HEK293 (cell line): ENCODE results near the gene TCP11.

Source experiments
- CTCF ChIA-PET: fragments of 350-600 bp; formaldehyde crosslinking; extraction: SDS; loops from one replicate; lab custom pipeline; 2021; ENCODE audit warnings: antibody characterized with exemption; lab: Yijun Ruan, JAX
- POLR2A ChIA-PET: fragments of 300-600 bp; formaldehyde crosslinking; extraction: SDS; loops from one replicate; lab custom pipeline; 2020; ENCODE audit warnings: antibody characterized with exemption, inconsistent platforms; lab: Yijun Ruan, JAX
- H3K27ac ChIP-seq: fragments of 200-500 bp; sonication (Bioruptor generic); 2 replicates; pipeline ENCODE4 v1.5.1; 2014; ENCODE audit warnings: low read depth, low read length, control low read depth, inconsistent platforms; ENCODE audit errors: extremely low read depth
- H3K36me3 ChIP-seq, 2 experiments: fragments of 200-500 bp in 1 of 2; sonication (Bioruptor generic) in 1 of 2; 1 replicate in 1 of 2; 2 replicates in 1 of 2; pipeline ENCODE4 v1.5.1; 2014 to 2017; ENCODE audit warnings: inconsistent platforms in 2 of 2, low read length in 2 of 2; ENCODE audit not compliant: control insufficient read depth in 2 of 2, insufficient read depth in 1 of 2
- H3K4me1 ChIP-seq: fragments of 200-500 bp; sonication (Bioruptor generic); 2 replicates; pipeline ENCODE4 v1.5.1; 2014; ENCODE audit warnings: mild to moderate bottlenecking, low read length, inconsistent platforms; ENCODE audit not compliant: control insufficient read depth, insufficient read depth
- H3K4me3 ChIP-seq: 2 replicates; pipeline ENCODE4 v1.5.1; 2011; ENCODE audit warnings: low read depth, mild to moderate bottlenecking, control low read depth, low read length, moderate library complexity
- H3K9me3 ChIP-seq: fragments of 200-500 bp; sonication (Bioruptor generic); 2 replicates; pipeline ENCODE4 v1.5.1; 2014; ENCODE audit warnings: low read depth, low read length, inconsistent platforms; ENCODE audit not compliant: control insufficient read depth, insufficient read depth
- GLI2 ChIP-seq: fragments of 450-650 bp; formaldehyde crosslinking; IDR thresholded peaks from 2 replicates; pipeline ENCODE4; 2017; ENCODE audit warnings: missing biosample characterization, missing genetic modification characterization, low read depth, borderline replicate concordance
- GLIS2 ChIP-seq: fragments of 450-650 bp; formaldehyde crosslinking; IDR thresholded peaks from 2 replicates; pipeline ENCODE4 v1.5.1; 2016; ENCODE audit warnings: missing biosample characterization, missing genetic modification characterization
- OSR2 ChIP-seq: fragments of 450-650 bp; formaldehyde crosslinking; IDR thresholded peaks from 2 replicates; pipeline ENCODE4 v1.5.1; 2016; ENCODE audit warnings: missing biosample characterization, missing genetic modification characterization
- ZBTB1 ChIP-seq: fragments of 450-650 bp; formaldehyde crosslinking; IDR thresholded peaks from 2 replicates; pipeline ENCODE4 v1.5.1; 2016; ENCODE audit warnings: missing biosample characterization, missing genetic modification characterization
- ZNF133 ChIP-seq: fragments of 450-650 bp; formaldehyde crosslinking; IDR thresholded peaks from 2 replicates; pipeline ENCODE4 v1.5.1; 2016; ENCODE audit warnings: missing biosample characterization, missing genetic modification characterization
- ZNF157 ChIP-seq: fragments of 450-650 bp; formaldehyde crosslinking; IDR thresholded peaks from 2 replicates; pipeline ENCODE4 v1.5.1; 2016; ENCODE audit warnings: missing biosample characterization, missing genetic modification characterization
- ZNF175 ChIP-seq: fragments of 450-650 bp; formaldehyde crosslinking; IDR thresholded peaks from 2 replicates; pipeline ENCODE4 v1.5.1; 2016; ENCODE audit warnings: missing biosample characterization, missing genetic modification characterization
- ZNF2 ChIP-seq: fragments of 450-650 bp; formaldehyde crosslinking; IDR thresholded peaks from 2 replicates; pipeline ENCODE4 v1.5.1; 2016; ENCODE audit warnings: missing biosample characterization, missing genetic modification characterization
- ZNF202 ChIP-seq: fragments of 450-650 bp; formaldehyde crosslinking; IDR thresholded peaks from 2 replicates; pipeline ENCODE4 v1.5.1; 2016; ENCODE audit warnings: missing biosample characterization, missing genetic modification characterization, borderline replicate concordance
- ZNF223 ChIP-seq: fragments of 450-650 bp; formaldehyde crosslinking; IDR thresholded peaks from 2 replicates; pipeline ENCODE4 v1.5.1; 2016; ENCODE audit warnings: missing biosample characterization, missing genetic modification characterization
- ZNF302 ChIP-seq: fragments of 450-650 bp; formaldehyde crosslinking; IDR thresholded peaks from 2 replicates; pipeline ENCODE4 v1.5.1; 2016; ENCODE audit warnings: missing biosample characterization, missing genetic modification characterization, low read depth
- ZNF335 ChIP-seq: fragments of 450-650 bp; formaldehyde crosslinking; conservative IDR thresholded peaks from 2 replicates; pipeline ENCODE4 v1.5.1; 2016; ENCODE audit warnings: missing biosample characterization, missing genetic modification characterization
- ZNF433 ChIP-seq: fragments of 450-650 bp; formaldehyde crosslinking; IDR thresholded peaks from 2 replicates; pipeline ENCODE4 v1.5.1; 2016; ENCODE audit warnings: missing biosample characterization, missing genetic modification characterization, low read depth
- ZNF555 ChIP-seq: fragments of 450-650 bp; formaldehyde crosslinking; conservative IDR thresholded peaks from 2 replicates; pipeline ENCODE4 v1.5.1; 2017; ENCODE audit warnings: missing biosample characterization, mild to moderate bottlenecking, missing genetic modification characterization, inconsistent platforms
- ZNF558 ChIP-seq: fragments of 450-650 bp; formaldehyde crosslinking; IDR thresholded peaks from 2 replicates; pipeline ENCODE4 v1.5.1; 2016; ENCODE audit warnings: missing biosample characterization, missing genetic modification characterization
- ZNF623 ChIP-seq: fragments of 450-650 bp; formaldehyde crosslinking; IDR thresholded peaks from 2 replicates; pipeline ENCODE4 v1.5.1; 2016; ENCODE audit warnings: missing biosample characterization, missing genetic modification characterization
- ZNF677 ChIP-seq: fragments of 450-650 bp; IDR thresholded peaks from 2 replicates; pipeline ENCODE4 v1.5.0; 2018; ENCODE audit warnings: missing biosample characterization, mild to moderate bottlenecking, missing genetic modification characterization, moderate library complexity
- TF ChIP-seq, protein P1 (sequence below): fragments of 450-650 bp; formaldehyde crosslinking; IDR thresholded peaks from 2 replicates; pipeline ENCODE4 v1.5.1; 2016; ENCODE audit warnings: missing biosample characterization, missing genetic modification characterization, low read depth
- TF ChIP-seq, protein P2 (sequence below): fragments of 450-650 bp; formaldehyde crosslinking; IDR thresholded peaks from 2 replicates; pipeline ENCODE4 v1.5.1; 2017; ENCODE audit warnings: missing biosample characterization, mild to moderate bottlenecking, missing genetic modification characterization, moderate library complexity
- TF ChIP-seq, protein P3 (sequence below): fragments of 450-650 bp; formaldehyde crosslinking; IDR thresholded peaks from 2 replicates; pipeline ENCODE4 v1.5.1; 2016; ENCODE audit warnings: missing biosample characterization, missing genetic modification characterization

The TCP11 gene

DNA sequence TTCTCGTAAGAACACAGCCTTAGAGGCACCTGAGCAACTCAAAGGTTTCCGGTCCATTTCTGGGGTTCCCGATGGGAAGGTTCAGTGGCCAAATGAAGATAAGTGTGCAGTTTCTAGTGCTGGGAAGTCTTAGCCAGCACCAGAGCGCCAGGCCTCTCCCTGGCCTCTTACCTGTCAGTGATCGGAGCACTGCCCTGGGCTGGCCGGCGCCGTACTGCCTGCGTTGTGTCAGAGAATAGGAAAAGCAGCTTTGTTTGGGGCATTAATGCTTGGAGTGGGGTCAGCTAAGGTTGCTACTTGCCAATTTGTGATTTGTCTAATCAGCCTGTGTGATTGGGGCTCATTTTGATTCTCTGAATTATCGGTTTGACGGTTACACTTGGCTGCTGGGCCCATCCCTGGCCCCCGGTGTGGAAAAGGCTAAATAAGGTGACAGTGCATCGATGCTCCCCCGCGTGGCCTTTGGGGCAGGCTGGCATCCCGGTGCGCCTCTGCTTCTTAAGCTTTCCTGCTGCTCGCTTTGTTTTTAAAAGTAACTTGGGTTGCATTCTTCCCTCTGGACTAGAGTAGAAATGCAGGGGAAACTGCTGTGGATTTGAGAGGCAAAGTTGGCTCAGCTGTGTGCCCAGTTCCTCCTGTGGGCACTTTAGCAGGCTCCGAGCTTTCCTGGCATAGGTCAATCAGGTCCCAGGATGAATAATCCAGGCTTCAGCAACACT lies 51.8 kb downstream of the TCP11 start:
- CTCF ChIA-PET = interaction anchor here (0.9 to 2.7 kb wide), 4 partner anchors 9 to 102 kb away, joined by 3 to 11 read pairs (median 6); no protein-coding TSS in a partner anchor
- Histone ChIP-seq H3K4me3 (no peak overlapping the region), H3K36me3 (peaks cover 0 to 41% of the 10 kb centered on the region in 2 experiments; a peak in 1 of 3 replicates), H3K27ac (no peak overlapping the region), H3K4me1 (no peaks in the 10 kb centered on the region), H3K9me3 (no peaks in the 10 kb centered on the region)
- TF ChIP-seq ZNF677 (tag by site-specific recombination) (no peak), ZBTB1 (tag by site-specific recombination) (no peak), ZNF157 (tag by site-specific recombination) (no peak), ZNF175 (tag by site-specific recombination) (no peak), ZNF133 (tag by site-specific recombination) (no peak), ZNF623 (tag by site-specific recombination) (no peak), ZNF302 (no peak), GLIS2 (no peak)
- TF ChIP-seq, protein P1, sequence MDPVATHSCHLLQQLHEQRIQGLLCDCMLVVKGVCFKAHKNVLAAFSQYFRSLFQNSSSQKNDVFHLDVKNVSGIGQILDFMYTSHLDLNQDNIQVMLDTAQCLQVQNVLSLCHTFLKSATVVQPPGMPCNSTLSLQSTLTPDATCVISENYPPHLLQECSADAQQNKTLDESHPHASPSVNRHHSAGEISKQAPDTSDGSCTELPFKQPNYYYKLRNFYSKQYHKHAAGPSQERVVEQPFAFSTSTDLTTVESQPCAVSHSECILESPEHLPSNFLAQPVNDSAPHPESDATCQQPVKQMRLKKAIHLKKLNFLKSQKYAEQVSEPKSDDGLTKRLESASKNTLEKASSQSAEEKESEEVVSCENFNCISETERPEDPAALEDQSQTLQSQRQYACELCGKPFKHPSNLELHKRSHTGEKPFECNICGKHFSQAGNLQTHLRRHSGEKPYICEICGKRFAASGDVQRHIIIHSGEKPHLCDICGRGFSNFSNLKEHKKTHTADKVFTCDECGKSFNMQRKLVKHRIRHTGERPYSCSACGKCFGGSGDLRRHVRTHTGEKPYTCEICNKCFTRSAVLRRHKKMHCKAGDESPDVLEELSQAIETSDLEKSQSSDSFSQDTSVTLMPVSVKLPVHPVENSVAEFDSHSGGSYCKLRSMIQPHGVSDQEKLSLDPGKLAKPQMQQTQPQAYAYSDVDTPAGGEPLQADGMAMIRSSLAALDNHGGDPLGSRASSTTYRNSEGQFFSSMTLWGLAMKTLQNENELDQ = no peak
- TF ChIP-seq, protein P2, sequence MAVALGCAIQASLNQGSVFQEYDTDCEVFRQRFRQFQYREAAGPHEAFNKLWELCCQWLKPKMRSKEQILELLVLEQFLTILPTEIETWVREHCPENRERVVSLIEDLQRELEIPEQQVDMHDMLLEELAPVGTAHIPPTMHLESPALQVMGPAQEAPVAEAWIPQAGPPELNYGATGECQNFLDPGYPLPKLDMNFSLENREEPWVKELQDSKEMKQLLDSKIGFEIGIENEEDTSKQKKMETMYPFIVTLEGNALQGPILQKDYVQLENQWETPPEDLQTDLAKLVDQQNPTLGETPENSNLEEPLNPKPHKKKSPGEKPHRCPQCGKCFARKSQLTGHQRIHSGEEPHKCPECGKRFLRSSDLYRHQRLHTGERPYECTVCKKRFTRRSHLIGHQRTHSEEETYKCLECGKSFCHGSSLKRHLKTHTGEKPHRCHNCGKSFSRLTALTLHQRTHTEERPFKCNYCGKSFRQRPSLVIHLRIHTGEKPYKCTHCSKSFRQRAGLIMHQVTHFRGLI (tag by site-specific recombination) = no peak
- TF ChIP-seq, protein P3, sequence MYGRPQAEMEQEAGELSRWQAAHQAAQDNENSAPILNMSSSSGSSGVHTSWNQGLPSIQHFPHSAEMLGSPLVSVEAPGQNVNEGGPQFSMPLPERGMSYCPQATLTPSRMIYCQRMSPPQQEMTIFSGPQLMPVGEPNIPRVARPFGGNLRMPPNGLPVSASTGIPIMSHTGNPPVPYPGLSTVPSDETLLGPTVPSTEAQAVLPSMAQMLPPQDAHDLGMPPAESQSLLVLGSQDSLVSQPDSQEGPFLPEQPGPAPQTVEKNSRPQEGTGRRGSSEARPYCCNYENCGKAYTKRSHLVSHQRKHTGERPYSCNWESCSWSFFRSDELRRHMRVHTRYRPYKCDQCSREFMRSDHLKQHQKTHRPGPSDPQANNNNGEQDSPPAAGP = no peak
- POLR2A ChIA-PET = no interaction called here

DNA sequence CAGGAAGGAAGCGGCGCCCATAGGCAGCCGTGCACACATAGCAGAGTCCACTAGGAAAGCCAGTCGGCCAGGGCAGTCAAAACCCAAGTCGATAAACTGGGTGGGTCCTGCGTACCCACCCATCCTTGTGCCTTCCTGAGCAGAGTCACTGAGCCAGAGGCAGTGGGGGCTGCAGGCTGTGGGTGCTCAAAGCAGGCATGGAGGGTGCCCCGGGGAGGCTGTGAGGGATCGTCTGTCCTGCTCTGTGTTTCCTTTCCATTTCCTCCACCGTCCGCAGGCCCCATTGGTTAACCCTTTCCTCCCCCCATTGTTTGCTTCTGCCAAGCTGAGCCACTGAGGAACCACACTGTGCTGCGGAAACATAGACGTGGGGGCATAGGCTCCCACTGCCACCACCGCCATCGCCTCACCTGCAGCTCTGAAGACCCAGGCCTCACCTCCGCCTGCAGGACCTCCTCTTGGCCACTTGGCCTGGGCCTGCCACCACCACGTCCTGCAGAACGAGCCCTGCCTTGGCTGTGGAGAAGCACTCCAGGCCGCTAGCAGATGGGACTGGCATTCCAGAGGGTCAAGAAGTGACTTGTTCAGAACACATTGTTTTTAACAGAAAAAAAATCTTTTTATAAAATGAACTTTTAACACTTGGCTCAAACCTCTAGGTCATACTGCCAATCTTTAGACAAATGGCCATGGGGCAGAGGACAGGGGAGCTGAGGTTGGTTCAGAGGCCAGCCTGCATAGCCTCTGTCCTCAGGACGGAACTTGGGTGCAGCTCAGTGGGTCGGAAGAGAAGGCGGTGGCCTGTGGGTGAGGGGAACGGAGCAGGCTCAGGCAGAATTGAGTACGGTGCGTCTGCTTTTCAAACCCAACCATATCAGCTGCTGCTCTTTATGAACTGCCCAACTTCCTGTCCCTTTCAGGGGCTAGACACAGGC lies 52.6 kb downstream of the TCP11 start:
- no peak overlapping the region for H3K4me3 ChIP-seq
- TF ChIP-seq ZNF335 (tag by site-specific recombination) (no peak), GLIS2 (no peak), ZNF558 (tag by site-specific recombination) (no peak), ZNF223 (no peak), ZNF202 (tag by site-specific recombination) (no peak), ZNF433 (tag by site-specific recombination) (no peak), GLI2 (tag by site-specific recombination) (no peak), OSR2 (tag by site-specific recombination) (no peak), ZNF555 (tag by site-specific recombination) (no peak), ZNF2 (tag by site-specific recombination) (no peak)
- TF ChIP-seq, all 188 proteins: peak for 0
- Histone ChIP-seq H3K27ac (no peak overlapping the region), H3K36me3 (peaks cover 0 to 46% of the 10 kb centered on the region in 2 experiments; a peak in 1 of 3 replicates), H3K9me3 (no peaks in the 10 kb centered on the region), H3K4me1 (no peaks in the 10 kb centered on the region)
- ChIA-PET CTCF (interaction anchor here (0.5 to 1.8 kb wide), 3 partner anchors 9 to 97 kb away, joined by 3 to 6 read pairs (median 5); no protein-coding TSS in a partner anchor), POLR2A (no interaction called here)
